IMR-90 (cell line): ENCODE data around the gene SEPTIN2. TPM values are rescaled to one million over a fixed set of nuclear protein-coding genes. Genes with fewer than 3 reads are reported as not detected.

Experiments used
- ATAC-seq: fragments of 200-7000 bp; cut with Tn5 transposase; 2 replicates; pipeline ENCODE4 v1.9.1; 2020; ENCODE audit warnings: low read depth, mild to moderate bottlenecking, moderate library complexity
- BruUV-seq: library from RNA; stranded (reverse); fragments of 400-500 nt; replicated peaks from 2 replicates; lab custom pipeline; 2021; lab: Mats Ljungman, UMichigan
- CTCF ChIA-PET: fragments of 300-600 bp; formaldehyde crosslinking; extraction: SDS; loops from one replicate; lab custom pipeline; 2021; ENCODE audit warnings: antibody characterized with exemption; lab: Yijun Ruan, JAX
- POLR2A ChIA-PET: fragments of 300-600 bp; sonication (Branson Sonifier 250); formaldehyde crosslinking; loops from one replicate; lab custom pipeline; 2022; ENCODE audit warnings: antibody characterized with exemption; ENCODE audit not compliant: unreplicated experiment; lab: Charles Lee
- DNase-seq: peaks from one replicate; pipeline ENCODE4 v3.0.0; 2013
- H2AFZ ChIP-seq: replicated peaks from 2 replicates; pipeline ENCODE3; 2013; ENCODE audit warnings: low read length, mild to moderate bottlenecking; ENCODE audit not compliant: poor library complexity
- H2AK5ac ChIP-seq: 2 replicates; pipeline ENCODE4 v1.6.1; 2013; ENCODE audit warnings: low read depth, low read length, inconsistent platforms
- H2AK9ac ChIP-seq: replicated peaks from 2 replicates; pipeline ENCODE3; 2013; ENCODE audit warnings: mild to moderate bottlenecking, low read depth, low read length, moderate library complexity; ENCODE audit not compliant: poor library complexity
- H2BK120ac ChIP-seq: 2 replicates; pipeline ENCODE4 v1.6.1; 2013; ENCODE audit warnings: low read depth, low read length, inconsistent platforms
- H2BK15ac ChIP-seq: 3 replicates; pipeline ENCODE4 v1.6.1; 2013; ENCODE audit warnings: low read depth, low read length, inconsistent platforms
- H2BK20ac ChIP-seq: 2 replicates; pipeline ENCODE4 v1.6.1; 2013; ENCODE audit warnings: low read depth, mild to moderate bottlenecking, inconsistent platforms, low read length, moderate library complexity
- H2BK5ac ChIP-seq: 2 replicates; pipeline ENCODE4 v1.6.1; 2013; ENCODE audit warnings: mild to moderate bottlenecking, low read depth, low read length, inconsistent platforms; ENCODE audit not compliant: poor library complexity, severe bottlenecking
- H3K14ac ChIP-seq: replicated peaks from 2 replicates; pipeline ENCODE4 v1.6.1; 2013; ENCODE audit warnings: low read depth, low read length, inconsistent platforms
- H3K18ac ChIP-seq: 2 replicates; pipeline ENCODE4 v1.6.1; 2013; ENCODE audit warnings: low read depth, low read length, control low read depth
- H3K23ac ChIP-seq: 2 replicates; pipeline ENCODE4 v1.6.1; 2013; ENCODE audit warnings: low read depth, low read length, inconsistent platforms
- H3K27ac ChIP-seq: 2 replicates; pipeline ENCODE4 v1.5.1; 2013; ENCODE audit warnings: mild to moderate bottlenecking, control low read depth, low read length; ENCODE audit not compliant: insufficient read depth
- H3K27me3 ChIP-seq: 2 replicates; pipeline ENCODE4 v1.6.1; 2013; ENCODE audit warnings: low read length; ENCODE audit not compliant: control insufficient read depth, insufficient read depth
- H3K36me3 ChIP-seq: 2 replicates; pipeline ENCODE4 v1.6.1; 2013; ENCODE audit warnings: low read length, mixed read lengths; ENCODE audit not compliant: control insufficient read depth, insufficient read depth
- H3K4ac ChIP-seq: 2 replicates; pipeline ENCODE4 v1.6.1; 2013; ENCODE audit warnings: low read depth, low read length, inconsistent platforms
- H3K4me1 ChIP-seq: 2 replicates; pipeline ENCODE4 v1.6.1; 2013; ENCODE audit warnings: low read length, mixed read lengths; ENCODE audit not compliant: control insufficient read depth, insufficient read depth
- H3K4me2 ChIP-seq: 2 replicates; pipeline ENCODE4 v1.6.1; 2013; ENCODE audit warnings: low read depth, mild to moderate bottlenecking, control low read depth, low read length, moderate library complexity
- H3K4me3 ChIP-seq: 2 replicates; pipeline ENCODE4 v1.5.1; 2013; ENCODE audit warnings: low read depth, mild to moderate bottlenecking, control low read depth, low read length, moderate library complexity; ENCODE audit not compliant: insufficient read depth
- H3K56ac ChIP-seq: 2 replicates; pipeline ENCODE4 v1.6.1; 2013; ENCODE audit warnings: low read length, inconsistent platforms; ENCODE audit not compliant: insufficient read depth; ENCODE audit errors: extremely low read depth
- H3K79me1 ChIP-seq, 2 experiments: 2 replicates each; pipeline ENCODE4 v1.6.1; 2013; ENCODE audit warnings: low read length in 2 of 2, inconsistent platforms in 1 of 2, low read depth in 1 of 2
- H3K9ac ChIP-seq: 2 replicates; pipeline ENCODE4 v1.6.1; 2013; ENCODE audit warnings: low read depth, low read length, control low read depth
- H3K9me1 ChIP-seq: 2 replicates; pipeline ENCODE4 v1.6.1; 2013; ENCODE audit warnings: low read length, inconsistent platforms; ENCODE audit not compliant: insufficient read depth
- H3K9me3 ChIP-seq: 2 replicates; pipeline ENCODE4 v1.6.1; 2013; ENCODE audit warnings: low read length; ENCODE audit not compliant: control insufficient read depth, insufficient read depth
- H4K20me1 ChIP-seq: 2 replicates; pipeline ENCODE4 v1.6.1; 2013; ENCODE audit warnings: low read length, inconsistent platforms; ENCODE audit not compliant: insufficient read depth
- H4K5ac ChIP-seq: 2 replicates; pipeline ENCODE4 v1.6.1; 2013; ENCODE audit warnings: mild to moderate bottlenecking, low read depth, low read length, control low read depth
- H4K8ac ChIP-seq, 2 experiments: 2 replicates each; pipeline ENCODE4 v1.6.1; 2013; ENCODE audit warnings: low read depth in 2 of 2, low read length in 2 of 2, control low read depth in 1 of 2, inconsistent platforms in 1 of 2
- H4K91ac ChIP-seq: 2 replicates; pipeline ENCODE4 v1.6.1; 2013; ENCODE audit warnings: low read depth, low read length, inconsistent platforms; ENCODE audit not compliant: insufficient read depth
- BHLHE40 ChIP-seq: fragments of 150-350 bp; IDR thresholded peaks from 2 replicates; pipeline ENCODE4 v1.6.1; 2016; ENCODE audit warnings: mild to moderate bottlenecking, low read depth, low read length
- CHD1 ChIP-seq: IDR thresholded peaks from 2 replicates; pipeline ENCODE4 v1.6.1; 2012; ENCODE audit warnings: low read depth, low read length, improper control_type of control experiment
- CTCF ChIP-seq: conservative IDR thresholded peaks from 2 replicates; pipeline ENCODE4 v1.5.1; 2012; ENCODE audit warnings: mild to moderate bottlenecking, low read depth, low read length, improper control_type of control experiment
- MXI1 ChIP-seq: IDR thresholded peaks from 2 replicates; pipeline ENCODE4 v1.6.1; 2012; ENCODE audit warnings: low read depth, mild to moderate bottlenecking, low read length, moderate library complexity, borderline replicate concordance
- NFE2L2 ChIP-seq: fragments of 150-350 bp; IDR thresholded peaks from 2 replicates; pipeline ENCODE4 v1.6.1; 2016; ENCODE audit warnings: low read depth, mild to moderate bottlenecking, low read length
- RFX5 ChIP-seq: IDR thresholded peaks from 2 replicates; pipeline ENCODE4 v1.8.0; 2012; ENCODE audit warnings: low read depth, mild to moderate bottlenecking, low read length, moderate library complexity
- WGBS, 2 experiments: methylation state at CpG; one replicate each; pipeline versions ENCODE4 v1.1.5 to v1.1.7; 2013; ENCODE audit warnings: missing lambda C conversion rate in 2 of 2; ENCODE audit not compliant: insufficient read length in 1 of 2; ENCODE audit errors: extremely low coverage in 2 of 2; 5-methylcytosine and 5-hydroxymethylcytosine counted together
- dilution Hi-C: fragments of 300-500 bp; cut with HindIII; formaldehyde crosslinking; loops from one replicate; pipeline ENCODE4 v1.14.3; 2018; ENCODE audit warnings: low sequenced_read_pairs; ENCODE audit not compliant: unreplicated experiment
- in situ Hi-C: fragments of 300-500 bp; cut with MboI; formaldehyde crosslinking; loops from 3 replicates; pipeline ENCODE4 v1.14.3; 2019; ENCODE audit warnings: low sequenced_read_pairs, inconsistent platforms, mixed read lengths
- intact Hi-C: fragments of 100-400 bp; cut with micrococcal nuclease; formaldehyde crosslinking; loops from 2 replicates; pipeline ENCODE4 v1.10.0; 2022
- polyA plus RNA-seq, 3 experiments: library from polyadenylated mRNA; depleted of rRNA; stranded (reverse); fragments of >200 nt; gene quantifications; 2 replicates each; pipeline ENCODE4 v1.2.3, GENCODE V29; 2012; ENCODE audit warnings: low replicate concordance in 1 of 3
- total RNA-seq: library from RNA; depleted of rRNA; stranded (reverse); fragments of >200 nt; gene quantifications from 2 replicates; pipeline ENCODE4 v1.2.3, GENCODE V29; 2012

Gene SEPTIN2
- total and polyA plus RNA-seq, 2 of the 4 experiments (the other 2 are of a cell fraction): 420 to 504 TPM

- H2AK9ac ChIP-seq: no peak overlapping the region
- no peak overlapping the region for H4K91ac ChIP-seq
- peaks cover 92% of the 10 kb centered on the region for H4K20me1 ChIP-seq
- no TSS peak for BruUV-seq
- dilution Hi-C loops: no loop called here
- no peak overlapping the region for H3K18ac ChIP-seq
- no peak for DNase-seq
- intact Hi-C loops: loop anchor here (5.0 kb wide), 1 partner anchor 237 kb away; the partner anchor contains the start of gene STK25
- peaks cover 39% of the 10 kb centered on the region for H3K9me1 ChIP-seq
- H4K8ac ChIP-seq: no peak overlapping the region
- H3K79me1 ChIP-seq: peaks cover 39 to 85% of the 10 kb centered on the region in 2 experiments
- H3K56ac ChIP-seq: no peak overlapping the region
- H4K5ac ChIP-seq: no peak overlapping the region
- no peak overlapping the region for H3K27ac ChIP-seq
- no peak overlapping the region for H2BK15ac ChIP-seq
- H2AK5ac ChIP-seq: no peak overlapping the region
- H2BK20ac ChIP-seq: no peak overlapping the region
- H2BK120ac ChIP-seq: no peak overlapping the region
- peak overlapping the region; percentile 51; the same call in 1 of the 2 replicates for H3K23ac ChIP-seq
- H2AFZ ChIP-seq: no peak overlapping the region
- ChIA-PET CTCF (no interaction called here), POLR2A (no interaction called here)
- peak overlapping the region; percentile 91 for H3K4me2 ChIP-seq
- H3K4ac ChIP-seq: no peak overlapping the region
- in situ Hi-C loops: no loop called here
- no peak for ATAC-seq
- TF ChIP-seq MXI1 (no peak), RFX5 (no peak), CTCF (no peak), CHD1 (no peak), NFE2L2 (no peak), BHLHE40 (no peak)
- H3K4me1 ChIP-seq: peaks cover 25% of the 10 kb centered on the region
- no peak overlapping the region for H3K14ac ChIP-seq
- no peaks in the 10 kb centered on the region for H3K9me3 ChIP-seq
- no peaks in the 10 kb centered on the region for H3K27me3 ChIP-seq
- WGBS, 2 experiments: 91% methylated on average over 11 of the region's 15 CpGs; no CpG with 5 or more reads in 1 of the 2 experiments
- H2BK5ac ChIP-seq: no peak overlapping the region
- H3K4me3 ChIP-seq: no peak overlapping the region
- no peak overlapping the region; the same call in 1 of the 2 replicates for H3K9ac ChIP-seq
- H3K36me3 ChIP-seq: peaks cover 38% of the 10 kb centered on the region
These were observed 45.8 kb upstream of the SEPTIN2 start for GRCh38 chr2:241269707-241270520.
